Keratinocyte (primary cell): ENCODE measurements around the gene ZNF710.

Experiments
- EZH2 ChIP-seq: IDR thresholded peaks from one replicate; pipeline ENCODE4 v1.6.1; 2012; ENCODE audit warnings: inconsistent platforms, mild to moderate bottlenecking, low read length, moderate library complexity
- TF ChIP-seq, protein P1 (sequence below), 3 experiments: IDR thresholded peaks in 1 of 3; conservative IDR thresholded peaks in 1 of 3; optimal IDR thresholded peaks in 1 of 3; 2 replicates in 2 of 3; 3 replicates in 1 of 3; pipeline versions ENCODE3 to v1.5.1; 2011; ENCODE audit warnings: low read length in 3 of 3, mild to moderate bottlenecking in 3 of 3, moderate library complexity in 2 of 3, control low read depth in 1 of 3, inconsistent platforms in 1 of 3; ENCODE audit not compliant: insufficient read depth in 2 of 3; ENCODE audit errors: extremely low read depth in 1 of 3

DNA sequence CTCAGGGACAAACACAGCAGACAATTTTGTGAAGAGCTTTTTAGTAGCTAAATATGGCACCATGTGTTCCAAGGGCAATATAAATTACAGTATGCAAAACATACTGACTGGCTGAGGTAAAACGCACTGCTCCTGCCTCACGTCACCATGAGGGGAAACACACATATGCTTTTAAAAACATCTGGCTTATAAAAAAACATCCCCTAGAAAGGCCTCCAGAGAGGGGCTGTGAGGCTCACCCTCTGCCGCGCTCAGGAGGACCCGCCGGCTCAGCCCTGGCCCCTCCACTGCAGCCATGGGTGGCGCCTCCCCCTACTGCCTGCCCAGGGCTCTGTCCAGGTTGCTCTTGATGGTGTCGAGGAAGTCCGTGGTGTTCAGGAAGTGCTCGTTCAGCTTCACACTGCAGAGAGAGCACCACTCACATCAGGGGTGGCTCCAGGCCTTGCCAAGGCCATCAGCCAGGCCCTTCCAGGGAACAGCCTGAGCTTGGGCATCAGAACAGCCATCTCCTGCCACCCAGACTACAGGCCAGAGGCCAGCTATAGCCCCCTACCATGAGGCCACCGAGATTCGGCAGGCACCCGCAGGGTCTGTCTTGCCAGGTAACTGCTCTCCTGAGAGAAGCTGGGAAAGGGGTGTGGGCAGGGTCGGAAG lies 83.0 kb downstream of the ZNF710 start:
- TF ChIP-seq, protein P1, sequence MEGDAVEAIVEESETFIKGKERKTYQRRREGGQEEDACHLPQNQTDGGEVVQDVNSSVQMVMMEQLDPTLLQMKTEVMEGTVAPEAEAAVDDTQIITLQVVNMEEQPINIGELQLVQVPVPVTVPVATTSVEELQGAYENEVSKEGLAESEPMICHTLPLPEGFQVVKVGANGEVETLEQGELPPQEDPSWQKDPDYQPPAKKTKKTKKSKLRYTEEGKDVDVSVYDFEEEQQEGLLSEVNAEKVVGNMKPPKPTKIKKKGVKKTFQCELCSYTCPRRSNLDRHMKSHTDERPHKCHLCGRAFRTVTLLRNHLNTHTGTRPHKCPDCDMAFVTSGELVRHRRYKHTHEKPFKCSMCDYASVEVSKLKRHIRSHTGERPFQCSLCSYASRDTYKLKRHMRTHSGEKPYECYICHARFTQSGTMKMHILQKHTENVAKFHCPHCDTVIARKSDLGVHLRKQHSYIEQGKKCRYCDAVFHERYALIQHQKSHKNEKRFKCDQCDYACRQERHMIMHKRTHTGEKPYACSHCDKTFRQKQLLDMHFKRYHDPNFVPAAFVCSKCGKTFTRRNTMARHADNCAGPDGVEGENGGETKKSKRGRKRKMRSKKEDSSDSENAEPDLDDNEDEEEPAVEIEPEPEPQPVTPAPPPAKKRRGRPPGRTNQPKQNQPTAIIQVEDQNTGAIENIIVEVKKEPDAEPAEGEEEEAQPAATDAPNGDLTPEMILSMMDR (optimal IDR thresholded peaks at IDR 0.05 in 1 of 3, IDR thresholded peaks at IDR 0.05 in 1 of 3, conservative IDR thresholded peaks at IDR 0.05 in 1 of 3; ENCODE audit: extremely low read depth in 1 of 3, insufficient read depth in 2 of 3, low read length in 3 of 3) = no peak
- no peak for TF ChIP-seq EZH2
